Trophoblast cell (in vitro differentiated cells and primary cell): ENCODE results near the gene CIDEA.
A peak's percentile ranks its signal among the peaks of the same experiment; 100 is the strongest.

Experiments
- DNase-seq, 2 donors: peaks; one replicate each; pipeline ENCODE4 v3.0.0-alpha.2; 2016
- H2AFZ ChIP-seq: 2 replicates; pipeline ENCODE4 v1.6.1; 2013; ENCODE audit warnings: low read length, moderate library complexity, mild to moderate bottlenecking; ENCODE audit not compliant: insufficient read depth, poor library complexity
- H2AK5ac ChIP-seq: 2 replicates; pipeline ENCODE4 v1.6.1; 2013; ENCODE audit warnings: mild to moderate bottlenecking, low read length
- H2BK120ac ChIP-seq: 2 replicates; pipeline ENCODE4 v1.6.1; 2013; ENCODE audit warnings: low read length, mild to moderate bottlenecking, moderate library complexity; ENCODE audit not compliant: insufficient read depth, poor library complexity
- H2BK12ac ChIP-seq: 2 replicates; pipeline ENCODE4 v1.6.1; 2013; ENCODE audit warnings: mild to moderate bottlenecking, low read length, moderate library complexity
- H2BK5ac ChIP-seq: 2 replicates; pipeline ENCODE4 v1.6.1; 2013; ENCODE audit warnings: low read length, low read depth, moderate library complexity, mild to moderate bottlenecking; ENCODE audit not compliant: poor library complexity
- H3K14ac ChIP-seq: 2 replicates; pipeline ENCODE4 v1.6.1; 2013; ENCODE audit warnings: mild to moderate bottlenecking, low read length
- H3K18ac ChIP-seq: 2 replicates; pipeline ENCODE4 v1.6.1; 2013; ENCODE audit warnings: mild to moderate bottlenecking, low read length
- H3K23ac ChIP-seq: 2 replicates; pipeline ENCODE4 v1.6.1; 2013; ENCODE audit warnings: low read length
- H3K27ac ChIP-seq: 2 replicates; pipeline ENCODE4 v1.5.1; 2013; ENCODE audit warnings: low read depth, mild to moderate bottlenecking, inconsistent platforms, low read length, moderate library complexity
- H3K27me3 ChIP-seq: 2 replicates; pipeline ENCODE4 v1.6.1; 2013; ENCODE audit warnings: inconsistent platforms, mild to moderate bottlenecking, low read length, moderate library complexity; ENCODE audit not compliant: insufficient read depth
- H3K36me3 ChIP-seq, 2 experiments: 1 replicate in 1 of 2; 2 replicates in 1 of 2; pipeline ENCODE4 v1.6.1; 2013; ENCODE audit warnings: low read length in 2 of 2, mild to moderate bottlenecking in 2 of 2, moderate library complexity in 1 of 2; ENCODE audit not compliant: insufficient read depth in 2 of 2, control insufficient read depth in 1 of 2
- H3K4ac ChIP-seq: 2 replicates; pipeline ENCODE4 v1.6.1; 2013; ENCODE audit warnings: low read depth, mild to moderate bottlenecking, low read length, moderate library complexity
- H3K4me1 ChIP-seq, 2 experiments: 1 replicate in 1 of 2; 2 replicates in 1 of 2; pipeline ENCODE4 v1.6.1; 2013; ENCODE audit warnings: low read length in 2 of 2, mild to moderate bottlenecking in 2 of 2, moderate library complexity in 1 of 2; ENCODE audit not compliant: insufficient read depth in 2 of 2, control insufficient read depth in 1 of 2
- H3K4me2 ChIP-seq: 2 replicates; pipeline ENCODE4 v1.6.1; 2013; ENCODE audit warnings: inconsistent platforms, mild to moderate bottlenecking, low read length, moderate library complexity
- H3K4me3 ChIP-seq: 2 replicates; pipeline ENCODE4 v1.5.1; 2013; ENCODE audit warnings: mild to moderate bottlenecking, low read depth, low read length, inconsistent platforms
- H3K79me1 ChIP-seq: one replicate; pipeline ENCODE4 v1.6.1; 2013; ENCODE audit warnings: low read length
- H3K79me2 ChIP-seq: 2 replicates; pipeline ENCODE4 v1.6.1; 2013; ENCODE audit warnings: low read length, mild to moderate bottlenecking; ENCODE audit not compliant: control insufficient read depth, insufficient read depth, poor library complexity
- H3K9ac ChIP-seq: 2 replicates; pipeline ENCODE4 v1.6.1; 2013; ENCODE audit warnings: mild to moderate bottlenecking, low read length
- H3K9me3 ChIP-seq: 2 replicates; pipeline ENCODE4 v1.6.1; 2013; ENCODE audit warnings: low read depth, mild to moderate bottlenecking, control low read depth, inconsistent platforms, low read length; ENCODE audit not compliant: insufficient read depth
- H4K12ac ChIP-seq: 2 replicates; pipeline ENCODE4 v1.6.1; 2013; ENCODE audit warnings: low read depth, mild to moderate bottlenecking, low read length, moderate library complexity
- H4K8ac ChIP-seq: 2 replicates; pipeline ENCODE4 v1.6.1; 2013; ENCODE audit warnings: low read depth, mild to moderate bottlenecking, low read length, moderate library complexity
- H4K91ac ChIP-seq: one replicate; pipeline ENCODE4 v1.6.1; 2013; ENCODE audit warnings: low read depth, mild to moderate bottlenecking, low read length, moderate library complexity
- WGBS: extraction: QIAGEN DNeasy Blood & Tissue Kit; methylation state at CpG from one replicate; pipeline ENCODE4 v1.1.7; 2013; ENCODE audit warnings: missing lambda C conversion rate; ENCODE audit not compliant: insufficient read length, insufficient coverage; ENCODE audit errors: extremely low coverage; 5-methylcytosine and 5-hydroxymethylcytosine counted together

The CIDEA gene

DNA sequence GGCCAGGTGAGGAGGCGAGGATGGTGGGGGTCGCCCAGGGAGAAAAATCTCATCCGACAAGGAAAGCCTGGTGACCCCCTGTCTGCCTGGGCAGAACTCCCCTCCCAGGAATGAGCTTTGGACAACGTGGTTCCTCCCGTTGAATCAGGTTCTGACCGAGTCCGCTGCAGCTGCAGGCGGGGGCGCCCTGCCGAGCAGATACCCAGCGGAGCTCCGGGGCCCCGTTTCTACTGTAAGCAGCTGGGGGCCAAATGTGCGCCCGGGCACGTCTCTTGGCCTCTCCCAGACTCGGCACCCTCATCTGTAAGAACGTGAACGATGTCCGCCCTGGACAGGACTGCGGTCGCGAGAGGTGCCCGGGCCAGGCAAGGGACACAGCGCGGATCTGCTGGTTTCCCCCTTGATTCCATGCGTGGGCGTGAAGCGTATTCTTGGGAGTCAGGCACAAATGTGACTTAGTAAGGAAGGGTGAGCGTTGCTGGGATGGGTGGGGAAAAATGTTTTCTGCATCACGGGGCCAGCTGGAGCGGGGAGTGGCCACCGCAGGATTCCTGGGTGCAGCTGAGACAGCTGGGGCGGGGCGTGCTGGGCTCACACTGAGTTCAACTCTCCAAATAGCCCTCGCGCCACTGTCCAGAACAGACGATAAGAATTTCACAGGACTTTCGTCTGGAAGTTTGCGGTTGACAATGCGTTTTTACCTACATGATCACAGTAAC lies 33.7 kb downstream of the CIDEA start:
- Histone ChIP-seq H3K4me2 (peak overlapping the region; percentile 71), H3K27me3 (no peaks in the 10 kb centered on the region), H3K4me3 (peak overlapping the region; percentile 55), H2BK5ac (no peak overlapping the region), H3K79me2 (no peaks in the 10 kb centered on the region), H3K9me3 (no peaks in the 10 kb centered on the region), H3K4me1 (peaks cover 11 to 31% of the 10 kb centered on the region in 2 experiments), H4K91ac (peak overlapping the region; percentile 31), H3K23ac (no peak overlapping the region), H3K4ac (peak overlapping the region; percentile 0), H2BK12ac (no peak overlapping the region), H3K36me3 (no peaks in the 10 kb centered on the region), H3K14ac (peak overlapping the region; percentile 27), H3K27ac (peak overlapping the region; percentile 55), H2BK120ac (peak overlapping the region; percentile 23), H3K79me1 (peaks cover 9% of the 10 kb centered on the region), H2AFZ (peak overlapping the region; percentile 4), H4K12ac (no peak overlapping the region), H2AK5ac (no peak overlapping the region), H4K8ac (peak overlapping the region; percentile 37), H3K9ac (peak overlapping the region; percentile 8), H3K18ac (peak overlapping the region; percentile 15)
- no CpG with 5 or more reads among the region's 41 CpGs for WGBS
- peak; percentile 87 to 92 for DNase-seq

- H3K4me1 ChIP-seq: peaks cover 7 to 26% of the 10 kb centered on the region in 2 experiments
- no peak overlapping the region for H2BK12ac ChIP-seq
- peak in 1 of 2 donors; percentile 55 for DNase-seq
- H3K9me3 ChIP-seq: no peaks in the 10 kb centered on the region
- H3K36me3 ChIP-seq: no peaks in the 10 kb centered on the region
- no peak overlapping the region for H2BK120ac ChIP-seq
- no peak overlapping the region for H3K4ac ChIP-seq
- no peak overlapping the region for H3K18ac ChIP-seq
- no peak overlapping the region for H4K12ac ChIP-seq
- no peak overlapping the region for H3K4me3 ChIP-seq
- no peak overlapping the region for H3K14ac ChIP-seq
- H3K9ac ChIP-seq: no peak overlapping the region
- peak overlapping the region; percentile 71 for H3K4me2 ChIP-seq
- no peaks in the 10 kb centered on the region for H3K27me3 ChIP-seq
- no peak overlapping the region for H4K91ac ChIP-seq
- H4K8ac ChIP-seq: no peak overlapping the region
- H2BK5ac ChIP-seq: no peak overlapping the region
- no peak overlapping the region for H2AFZ ChIP-seq
- no peaks in the 10 kb centered on the region for H3K79me2 ChIP-seq
- no CpG with 5 or more reads among the region's 10 CpGs for WGBS
- peaks cover 9% of the 10 kb centered on the region for H3K79me1 ChIP-seq
- H2AK5ac ChIP-seq: no peak overlapping the region
- peak overlapping the region; percentile 52 for H3K27ac ChIP-seq
- no peak overlapping the region for H3K23ac ChIP-seq
These were observed 34.2 kb downstream of the CIDEA start for GRCh38 chr18:12288403-12288755.

DNA sequence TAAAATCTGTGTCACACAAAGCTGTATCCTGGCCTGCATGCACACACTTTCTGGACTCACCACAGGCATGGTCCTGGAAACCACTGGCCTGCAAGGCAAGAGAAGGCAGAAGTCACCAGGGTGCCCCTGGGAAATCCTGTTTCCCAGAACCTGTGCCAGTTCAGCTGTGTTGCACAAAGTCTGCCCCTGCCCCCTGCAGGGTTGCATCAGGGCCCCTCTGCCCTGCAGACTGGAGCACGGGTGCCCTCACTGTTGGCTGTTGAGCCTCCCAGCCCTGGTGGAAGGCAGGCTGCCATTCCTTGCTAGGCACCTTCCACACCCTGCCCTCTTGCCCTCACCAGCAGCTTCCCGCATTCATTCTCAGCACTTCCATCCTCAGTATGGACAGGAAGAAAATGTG lies 35.9 kb downstream of the CIDEA start:
- no CpG with 5 or more reads among the region's 2 CpGs for WGBS

GRCh38 chr18:12291161-12291560 lies 37.0 kb downstream of the CIDEA start:
- Histone ChIP-seq H3K36me3 (no peaks in the 10 kb centered on the region), H2BK5ac (no peak overlapping the region), H3K14ac (no peak overlapping the region), H3K4me3 (no peak overlapping the region), H2BK12ac (no peak overlapping the region), H3K27me3 (no peaks in the 10 kb centered on the region), H2AFZ (no peak overlapping the region), H4K12ac (no peak overlapping the region), H2AK5ac (no peak overlapping the region), H4K91ac (no peak overlapping the region), H3K9ac (no peak overlapping the region), H3K27ac (no peak overlapping the region), H3K23ac (no peak overlapping the region), H3K4me1 (peaks cover 6 to 21% of the 10 kb centered on the region in 2 experiments), H3K18ac (no peak overlapping the region), H3K79me1 (peaks cover 9% of the 10 kb centered on the region), H3K4ac (no peak overlapping the region), H4K8ac (no peak overlapping the region), H2BK120ac (no peak overlapping the region), H3K4me2 (no peak overlapping the region), H3K9me3 (no peaks in the 10 kb centered on the region), H3K79me2 (no peaks in the 10 kb centered on the region)
- no CpG with 5 or more reads among the region's 6 CpGs for WGBS
- DNase-seq: no peak

More for the DNA sequence above, 35.9 kb downstream of the CIDEA start:
- H3K4me2 ChIP-seq: no peak overlapping the region
- H3K4me1 ChIP-seq: peaks cover 6 to 21% of the 10 kb centered on the region in 2 experiments
- no peak overlapping the region for H3K27ac ChIP-seq
- no peak overlapping the region for H3K18ac ChIP-seq
- H3K36me3 ChIP-seq: no peaks in the 10 kb centered on the region
- no peak overlapping the region for H2AFZ ChIP-seq
- H3K14ac ChIP-seq: no peak overlapping the region
- H3K79me2 ChIP-seq: no peaks in the 10 kb centered on the region
- H3K9ac ChIP-seq: no peak overlapping the region
- H4K12ac ChIP-seq: no peak overlapping the region
- no peaks in the 10 kb centered on the region for H3K9me3 ChIP-seq
- H3K4me3 ChIP-seq: no peak overlapping the region
- no peak for DNase-seq
- H2BK5ac ChIP-seq: no peak overlapping the region
- H2AK5ac ChIP-seq: no peak overlapping the region
- H2BK12ac ChIP-seq: no peak overlapping the region
- H3K4ac ChIP-seq: no peak overlapping the region
- H3K27me3 ChIP-seq: no peaks in the 10 kb centered on the region
- no peak overlapping the region for H4K91ac ChIP-seq
- H3K79me1 ChIP-seq: peaks cover 9% of the 10 kb centered on the region
- no peak overlapping the region for H4K8ac ChIP-seq
- no peak overlapping the region for H3K23ac ChIP-seq
- H2BK120ac ChIP-seq: no peak overlapping the region
